HEK293 (cell line): ENCODE measurements around the gene CRAT.

ENCODE experiments used
- FEZF1 ChIP-seq: fragments of 450-650 bp; formaldehyde crosslinking; IDR thresholded peaks from 2 replicates; pipeline ENCODE4 v1.5.1; 2016; ENCODE audit warnings: missing biosample characterization, missing genetic modification characterization
- GFI1B ChIP-seq: fragments of 450-650 bp; formaldehyde crosslinking; IDR thresholded peaks from 2 replicates; pipeline ENCODE4 v1.5.1; 2016; ENCODE audit warnings: missing biosample characterization, missing genetic modification characterization
- KLF7 ChIP-seq: fragments of 450-650 bp; formaldehyde crosslinking; IDR thresholded peaks from 2 replicates; pipeline ENCODE4 v1.5.1; 2016; ENCODE audit warnings: missing biosample characterization, missing genetic modification characterization, borderline replicate concordance
- KLF8 ChIP-seq: fragments of 450-650 bp; formaldehyde crosslinking; IDR thresholded peaks from 2 replicates; pipeline ENCODE4 v1.5.1; 2016; ENCODE audit warnings: missing biosample characterization, missing genetic modification characterization
- OSR2 ChIP-seq: fragments of 450-650 bp; formaldehyde crosslinking; IDR thresholded peaks from 2 replicates; pipeline ENCODE4 v1.5.1; 2016; ENCODE audit warnings: missing biosample characterization, missing genetic modification characterization
- PRDM2 ChIP-seq: fragments of 450-650 bp; formaldehyde crosslinking; IDR thresholded peaks from 2 replicates; pipeline ENCODE4 v1.5.1; 2016; ENCODE audit warnings: missing biosample characterization, missing genetic modification characterization, borderline replicate concordance
- PRDM4 ChIP-seq: fragments of 450-650 bp; formaldehyde crosslinking; IDR thresholded peaks from 2 replicates; pipeline ENCODE4 v1.5.1; 2017; ENCODE audit warnings: missing biosample characterization, missing genetic modification characterization
- PRDM6 ChIP-seq: fragments of 450-650 bp; formaldehyde crosslinking; IDR thresholded peaks from 2 replicates; pipeline ENCODE4 v1.5.1; 2017; ENCODE audit warnings: missing biosample characterization, missing genetic modification characterization
- SP7 ChIP-seq: fragments of 450-650 bp; formaldehyde crosslinking; IDR thresholded peaks from 2 replicates; pipeline ENCODE4 v1.5.1; 2016; ENCODE audit warnings: missing biosample characterization, missing genetic modification characterization
- YY1 ChIP-seq: fragments of 450-650 bp; formaldehyde crosslinking; IDR thresholded peaks from 2 replicates; pipeline ENCODE4 v1.5.1; 2018; ENCODE audit warnings: missing biosample characterization, missing genetic modification characterization
- ZBTB10 ChIP-seq: fragments of 450-650 bp; formaldehyde crosslinking; IDR thresholded peaks from 2 replicates; pipeline ENCODE4 v1.5.1; 2016; ENCODE audit warnings: missing biosample characterization, missing genetic modification characterization
- ZBTB7A ChIP-seq: fragments of 450-650 bp; formaldehyde crosslinking; IDR thresholded peaks from 2 replicates; pipeline ENCODE4 v1.5.1; 2016; ENCODE audit warnings: low read depth, missing biosample characterization, missing genetic modification characterization
- ZBTB8A ChIP-seq: fragments of 450-650 bp; formaldehyde crosslinking; IDR thresholded peaks from 2 replicates; pipeline ENCODE4 v1.5.1; 2016; ENCODE audit warnings: missing biosample characterization, missing genetic modification characterization
- ZIC2 ChIP-seq: fragments of 450-650 bp; formaldehyde crosslinking; IDR thresholded peaks from 2 replicates; pipeline ENCODE4 v1.5.1; 2016; ENCODE audit warnings: missing biosample characterization, missing genetic modification characterization
- ZNF211 ChIP-seq: fragments of 450-650 bp; formaldehyde crosslinking; IDR thresholded peaks from 2 replicates; pipeline ENCODE4 v1.5.1; 2016; ENCODE audit warnings: low read depth, missing biosample characterization, missing genetic modification characterization
- ZNF24 ChIP-seq: fragments of 450-650 bp; formaldehyde crosslinking; IDR thresholded peaks from 2 replicates; pipeline ENCODE4 v1.5.1; 2016; ENCODE audit warnings: missing biosample characterization, missing genetic modification characterization
- ZNF302 ChIP-seq: fragments of 450-650 bp; formaldehyde crosslinking; IDR thresholded peaks from 2 replicates; pipeline ENCODE4 v1.5.1; 2016; ENCODE audit warnings: missing biosample characterization, missing genetic modification characterization, low read depth
- ZNF341 ChIP-seq: fragments of 450-650 bp; formaldehyde crosslinking; IDR thresholded peaks from 2 replicates; pipeline ENCODE4; 2016; ENCODE audit warnings: low read depth, missing biosample characterization, missing genetic modification characterization
- ZNF394 ChIP-seq: fragments of 450-650 bp; formaldehyde crosslinking; IDR thresholded peaks from 2 replicates; pipeline ENCODE4 v1.5.1; 2016; ENCODE audit warnings: missing biosample characterization, missing genetic modification characterization, mild to moderate bottlenecking, moderate library complexity, borderline replicate concordance
- ZNF529 ChIP-seq: fragments of 450-650 bp; formaldehyde crosslinking; IDR thresholded peaks from 2 replicates; pipeline ENCODE4 v1.5.1; 2017; ENCODE audit warnings: missing genetic modification characterization, missing biosample characterization; ENCODE audit not compliant: insufficient replicate concordance
- ZNF544 ChIP-seq: fragments of 450-650 bp; formaldehyde crosslinking; IDR thresholded peaks from 2 replicates; pipeline ENCODE4 v1.5.0; 2017; ENCODE audit warnings: missing biosample characterization, missing genetic modification characterization
- ZNF610 ChIP-seq: fragments of 450-650 bp; formaldehyde crosslinking; IDR thresholded peaks from 2 replicates; pipeline ENCODE4 v1.5.1; 2016; ENCODE audit warnings: missing biosample characterization, missing genetic modification characterization, borderline replicate concordance
- ZNF658 ChIP-seq: fragments of 450-650 bp; formaldehyde crosslinking; IDR thresholded peaks from 2 replicates; pipeline ENCODE4; 2016; ENCODE audit warnings: missing biosample characterization, missing genetic modification characterization
- ZNF692 ChIP-seq: fragments of 450-650 bp; formaldehyde crosslinking; IDR thresholded peaks from 2 replicates; pipeline ENCODE4 v1.5.1; 2016; ENCODE audit warnings: missing biosample characterization, missing genetic modification characterization
- ZNF76 ChIP-seq: fragments of 450-650 bp; formaldehyde crosslinking; IDR thresholded peaks from 2 replicates; pipeline ENCODE4; 2016; ENCODE audit warnings: low read depth, missing biosample characterization, missing genetic modification characterization, borderline replicate concordance
- ZXDB ChIP-seq: fragments of 450-650 bp; formaldehyde crosslinking; IDR thresholded peaks from 2 replicates; pipeline ENCODE4 v1.5.1; 2016; ENCODE audit warnings: missing biosample characterization, missing genetic modification characterization

Gene CRAT

GRCh38 chr9:129139993-129140396 is 29.4 kb upstream of the CRAT start (continued):
- no peak for TF ChIP-seq ZNF302 (tag by site-specific recombination)
- no peak for TF ChIP-seq PRDM2
- peak; percentile 53; the same call in 1 of the 2 replicates for TF ChIP-seq ZBTB7A (tag by site-specific recombination)
- TF ChIP-seq ZNF529 (tag by site-specific recombination), result no peak
- TF ChIP-seq ZBTB8A (tag by site-specific recombination), result peak; percentile 47
- TF ChIP-seq KLF8 (tag by site-specific recombination), result peak; percentile 93
- peak; percentile 75; the same call in 1 of the 2 replicates for TF ChIP-seq GFI1B (tag by site-specific recombination)
- TF ChIP-seq OSR2 (tag by site-specific recombination), result peak; percentile 68
- TF ChIP-seq ZNF692 (tag by site-specific recombination), result peak; percentile 53
- TF ChIP-seq ZNF76, result peak; percentile 63; the same call in 1 of the 2 replicates
- peak; percentile 49; the same call in 1 of the 2 replicates for TF ChIP-seq ZNF24 (tag by site-specific recombination)
- peak; percentile 22 for TF ChIP-seq ZNF341
- TF ChIP-seq ZNF211 (tag by site-specific recombination), result no peak
- peak; percentile 75; the same call in 1 of the 2 replicates for TF ChIP-seq ZNF394 (tag by site-specific recombination)
- no peak for TF ChIP-seq ZNF544 (tag by site-specific recombination)
- TF ChIP-seq ZNF658 (tag by site-specific recombination), result no peak
- peak; percentile 69 for TF ChIP-seq ZIC2 (tag by site-specific recombination)
- peak; percentile 75 for TF ChIP-seq PRDM6 (tag by site-specific recombination)
- TF ChIP-seq FEZF1 (tag by site-specific recombination), result peak; percentile 71
- peak; percentile 90 for TF ChIP-seq YY1 (tag by site-specific recombination)
- peak; percentile 90 for TF ChIP-seq SP7 (tag by site-specific recombination)
- TF ChIP-seq ZBTB10 (tag by site-specific recombination), result peak; percentile 78; the same call in 1 of the 2 replicates
- TF ChIP-seq PRDM4 (tag by site-specific recombination), result peak; percentile 77
- TF ChIP-seq ZNF610 (tag by site-specific recombination), result peak; percentile 81
- peak; percentile 84; the same call in 1 of the 2 replicates for TF ChIP-seq KLF7 (tag by site-specific recombination)
- TF ChIP-seq ZXDB (tag by site-specific recombination), result peak; percentile 88
